Spleen (tissue), 7 donors: Measurements from ENCODE around the gene USP54.

Experiments used
- POLR2A ChIP-seq, 3 donors: fragments of 450-650 bp; IDR thresholded peaks; one replicate each; pipeline ENCODE4 v1.5.1; 2017; ENCODE audit warnings: antibody characterized with exemption in 3 of 3, mild to moderate bottlenecking in 1 of 3
- POLR2AphosphoS5 ChIP-seq, 3 donors: sonication (generic); formaldehyde crosslinking; IDR thresholded peaks; one replicate each; pipeline ENCODE4 v1.5.1; 2017; ENCODE audit warnings: antibody characterized with exemption in 3 of 3
- TF ChIP-seq, protein P1 (sequence below), 11 experiments: fragments of 200-600 bp in 7 of 11; fragments of 450-650 bp in 4 of 11; sonication (generic) in 4 of 11; IDR thresholded peaks in 8 of 11; conservative IDR thresholded peaks in 3 of 11; 1 replicate in 7 of 11; 2 replicates in 4 of 11; pipeline versions ENCODE4 v1.4.0 to v1.8.0; 2016 to 2021; ENCODE audit warnings: antibody characterized with exemption in 11 of 11, inconsistent platforms in 4 of 11, mild to moderate bottlenecking in 1 of 11
- donor health status: DM: no; HTN: no; CAD: no; lungs with moderate emphysema.
- donor health status: DM: no; HTN: no; CAD: no.
- donor health status: DM: no; HTN: no; CAD: no.

DNA sequence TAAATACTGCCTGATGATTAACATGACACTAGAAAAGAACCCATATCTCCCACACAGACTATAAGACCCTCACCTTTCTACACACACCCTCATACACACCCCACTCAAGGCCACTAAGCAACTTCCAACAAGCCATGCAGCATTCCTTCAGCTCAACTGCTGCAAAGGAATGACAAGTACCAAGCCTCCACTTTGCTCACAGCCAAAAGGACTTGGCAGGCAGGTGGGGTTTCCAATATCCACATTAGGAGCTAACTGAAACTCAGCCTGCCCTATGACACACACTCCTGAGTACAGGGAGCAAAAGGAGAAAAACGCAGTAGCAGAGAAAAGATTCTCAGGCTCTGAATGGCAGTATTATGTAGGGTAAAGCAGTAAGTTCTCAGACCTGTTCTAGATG lies 13.4 kb downstream of the USP54 start:
- TF ChIP-seq, protein P1, sequence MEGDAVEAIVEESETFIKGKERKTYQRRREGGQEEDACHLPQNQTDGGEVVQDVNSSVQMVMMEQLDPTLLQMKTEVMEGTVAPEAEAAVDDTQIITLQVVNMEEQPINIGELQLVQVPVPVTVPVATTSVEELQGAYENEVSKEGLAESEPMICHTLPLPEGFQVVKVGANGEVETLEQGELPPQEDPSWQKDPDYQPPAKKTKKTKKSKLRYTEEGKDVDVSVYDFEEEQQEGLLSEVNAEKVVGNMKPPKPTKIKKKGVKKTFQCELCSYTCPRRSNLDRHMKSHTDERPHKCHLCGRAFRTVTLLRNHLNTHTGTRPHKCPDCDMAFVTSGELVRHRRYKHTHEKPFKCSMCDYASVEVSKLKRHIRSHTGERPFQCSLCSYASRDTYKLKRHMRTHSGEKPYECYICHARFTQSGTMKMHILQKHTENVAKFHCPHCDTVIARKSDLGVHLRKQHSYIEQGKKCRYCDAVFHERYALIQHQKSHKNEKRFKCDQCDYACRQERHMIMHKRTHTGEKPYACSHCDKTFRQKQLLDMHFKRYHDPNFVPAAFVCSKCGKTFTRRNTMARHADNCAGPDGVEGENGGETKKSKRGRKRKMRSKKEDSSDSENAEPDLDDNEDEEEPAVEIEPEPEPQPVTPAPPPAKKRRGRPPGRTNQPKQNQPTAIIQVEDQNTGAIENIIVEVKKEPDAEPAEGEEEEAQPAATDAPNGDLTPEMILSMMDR (IDR thresholded peaks at IDR 0.05 in 8 of 11, conservative IDR thresholded peaks at IDR 0.05 in 3 of 11), result no peak
- TF ChIP-seq POLR2AphosphoS5 (IDR thresholded peaks at IDR 0.05) (no peak), POLR2A (IDR thresholded peaks at IDR 0.05) (no peak)
